Ascending aorta (tissue), 2 donors: Measurements from ENCODE around the gene GABBR2. TPM values are rescaled to one million over a fixed set of nuclear protein-coding genes. Genes with fewer than 3 reads are reported as not detected.
"Not testable (repeated sequence)": the region's sequence is repeated elsewhere in the genome, so short reads cannot be mapped to it uniquely, and the experiment has no call there.

ENCODE experiments used
- DNase-seq, 2 donors: peaks; one replicate each; pipeline ENCODE4 v3.0.0-alpha.2; 2019; ENCODE audit warnings: low spot score in 2 of 2
- H3K27ac ChIP-seq, 2 donors: fragments of 200-600 bp; sonication (generic); one replicate each; pipeline ENCODE4 v1.5.1; 2016 to 2017; ENCODE audit warnings: mild to moderate bottlenecking in 1 of 2
- H3K27me3 ChIP-seq: fragments of 200-600 bp; sonication (generic); one replicate; pipeline ENCODE4 v1.5.1; 2017
- H3K36me3 ChIP-seq, 2 donors: fragments of 200-600 bp; sonication (generic); one replicate each; pipeline ENCODE4 v1.5.1; 2016
- H3K4me1 ChIP-seq, 2 donors: fragments of 200-600 bp; sonication (generic); one replicate each; pipeline ENCODE4 v1.5.1; 2016 to 2017; ENCODE audit warnings: mild to moderate bottlenecking in 1 of 2
- H3K4me3 ChIP-seq, 2 donors: fragments of 200-600 bp; sonication (generic); one replicate each; pipeline ENCODE4 v1.5.1; 2016 to 2017; ENCODE audit warnings: mild to moderate bottlenecking in 1 of 2
- H3K9me3 ChIP-seq, 2 donors: fragments of 200-600 bp; sonication (generic); one replicate each; pipeline ENCODE4 v1.5.1; 2016
- CTCF ChIP-seq, 3 experiments: fragments of 200-600 bp in 2 of 3; fragments of 450-650 bp in 1 of 3; sonication (generic) in 2 of 3; IDR thresholded peaks; one replicate each; pipeline ENCODE4 v1.5.1; 2016 to 2019; ENCODE audit warnings: antibody characterized with exemption in 3 of 3, mild to moderate bottlenecking in 1 of 3, moderate library complexity in 1 of 3
- intact Hi-C: fragments of 100-400 bp; cut with DNase I; formaldehyde crosslinking; loops from one replicate; pipeline ENCODE4 v1.15.1; 2023
- total RNA-seq: library from RNA; depleted of rRNA; stranded (reverse); fragments of >200 nt; gene quantifications from one replicate; pipeline ENCODE4 v1.1.0, GENCODE V29; 2016

The GABBR2 gene
- total RNA-seq, 1 donor from 2014 or later: not detected

GRCh38 chr9:98280574-98280973 is 428.2 kb downstream of the GABBR2 start:
- no peaks in the 10 kb centered on the region for H3K27me3 ChIP-seq
- no peak for DNase-seq
- TF ChIP-seq CTCF (IDR thresholded peaks at IDR 0.05): no peak
- H3K4me3 ChIP-seq: no peak overlapping the region
- H3K9me3 ChIP-seq: no peaks in the 10 kb centered on the region
- no peaks in the 10 kb centered on the region for H3K4me1 ChIP-seq
- H3K36me3 ChIP-seq: no peaks in the 10 kb centered on the region
- H3K27ac ChIP-seq: no peak overlapping the region
- intact Hi-C loops: no loop called here

- Histone ChIP-seq H3K27me3 (no peaks in the 10 kb centered on the region), H3K9me3 (no peaks in the 10 kb centered on the region), H3K27ac (no peak overlapping the region), H3K4me3 (no peak overlapping the region), H3K4me1 (no peaks in the 10 kb centered on the region), H3K36me3 (no peaks in the 10 kb centered on the region)
- no peak for TF ChIP-seq CTCF (IDR thresholded peaks at IDR 0.05)
- intact Hi-C loops: no loop called here
- DNase-seq: no peak
These were observed 428.6 kb downstream of the GABBR2 start for GRCh38 chr9:98280162-98280561.

- H3K36me3 ChIP-seq: no peaks in the 10 kb centered on the region
- no peaks in the 10 kb centered on the region for H3K27me3 ChIP-seq
- no peaks in the 10 kb centered on the region for H3K4me1 ChIP-seq
- H3K27ac ChIP-seq: no peak overlapping the region
- no peak for TF ChIP-seq CTCF (IDR thresholded peaks at IDR 0.05)
- H3K9me3 ChIP-seq: no peaks in the 10 kb centered on the region
- intact Hi-C loops: no loop called here
- DNase-seq: no peak
- H3K4me3 ChIP-seq: no peak overlapping the region
These were observed 431.7 kb downstream of the GABBR2 start for GRCh38 chr9:98276907-98277469.

- Histone ChIP-seq H3K36me3 (no peaks in the 10 kb centered on the region), H3K4me1 (no peaks in the 10 kb centered on the region), H3K4me3 (no peak overlapping the region), H3K9me3 (no peaks in the 10 kb centered on the region), H3K27me3 (no peaks in the 10 kb centered on the region), H3K27ac (no peak overlapping the region)
- no peak for DNase-seq
- no peak for TF ChIP-seq CTCF (IDR thresholded peaks at IDR 0.05)
- intact Hi-C loops: no loop called here
These were observed 433.6 kb downstream of the GABBR2 start for GRCh38 chr9:98275159-98275558.

- H3K9me3 ChIP-seq: no peaks in the 10 kb centered on the region
- intact Hi-C loops: no loop called here
- H3K27ac ChIP-seq: no peak overlapping the region
- H3K4me3 ChIP-seq: no peak overlapping the region
- no peak for DNase-seq
- no peaks in the 10 kb centered on the region for H3K4me1 ChIP-seq
- no peak for TF ChIP-seq CTCF (IDR thresholded peaks at IDR 0.05)
- no peaks in the 10 kb centered on the region for H3K27me3 ChIP-seq
- no peaks in the 10 kb centered on the region for H3K36me3 ChIP-seq
These were observed 436.7 kb downstream of the GABBR2 start for GRCh38 chr9:98272083-98272482.

GRCh38 chr9:98271479-98271878 is 437.3 kb downstream of the GABBR2 start:
- no peak for TF ChIP-seq CTCF (IDR thresholded peaks at IDR 0.05)
- Histone ChIP-seq H3K9me3 (no peaks in the 10 kb centered on the region), H3K36me3 (no peaks in the 10 kb centered on the region), H3K4me3 (no peak overlapping the region), H3K4me1 (no peaks in the 10 kb centered on the region), H3K27ac (no peak overlapping the region), H3K27me3 (no peaks in the 10 kb centered on the region)
- DNase-seq: no peak
- intact Hi-C loops: no loop called here

GRCh38 chr9:98270284-98270683 is 438.5 kb downstream of the GABBR2 start:
- H3K27me3 ChIP-seq, H3K36me3 ChIP-seq, H3K9me3 ChIP-seq, DNase-seq, H3K4me3 ChIP-seq, H3K27ac ChIP-seq, H3K4me1 ChIP-seq, intact Hi-C loops: not testable (repeated sequence)

GRCh38 chr9:98269652-98270051 is 439.1 kb downstream of the GABBR2 start:
- H3K36me3 ChIP-seq, H3K9me3 ChIP-seq, H3K4me1 ChIP-seq, H3K4me3 ChIP-seq, H3K27ac ChIP-seq, DNase-seq, intact Hi-C loops, H3K27me3 ChIP-seq: not testable (repeated sequence)

GRCh38 chr9:98267556-98267955 is 441.2 kb downstream of the GABBR2 start:
- DNase-seq, H3K9me3 ChIP-seq, H3K27me3 ChIP-seq, intact Hi-C loops, H3K4me1 ChIP-seq, H3K36me3 ChIP-seq, H3K27ac ChIP-seq, H3K4me3 ChIP-seq: not testable (repeated sequence)
